A549 (cell line): Measurements from ENCODE around the gene ALAS1. TPM values are rescaled to one million over a fixed set of nuclear protein-coding genes. Genes with fewer than 3 reads are reported as not detected.

Experiments used
- ATAC-seq, 2 experiments: fragments of 200-7000 bp in 1 of 2; fragments of >200 bp in 1 of 2; cut with Nextera tagmentation in 1 of 2; cut with Tn5 transposase in 1 of 2; 3 replicates each; pipeline versions ENCODE4 v1.8.0 to v1.9.1; 2018 to 2020; ENCODE audit warnings: mild to moderate bottlenecking in 1 of 2, moderate library complexity in 1 of 2
- CTCF ChIA-PET: fragments of 300-600 bp; sonication (Branson Sonifier 250); formaldehyde crosslinking; extraction: SDS; loops from one replicate; lab custom pipeline; 2021; ENCODE audit warnings: antibody characterized with exemption, inconsistent platforms; lab: Yijun Ruan, JAX
- POLR2A ChIA-PET: fragments of 350-600 bp; formaldehyde crosslinking; extraction: SDS; loops from one replicate; lab custom pipeline; 2021; ENCODE audit warnings: antibody characterized with exemption, inconsistent platforms; lab: Yijun Ruan, JAX
- DNase-seq, 2 experiments: peaks; one replicate each; pipeline versions ENCODE4 v3.0.0 to v3.0.0-alpha.2; 2011 to 2016; ENCODE audit warnings: low read depth in 1 of 2, low spot score in 1 of 2
- FAIRE-seq: peaks from 2 replicates; lab custom pipeline; 2011; peaks lifted over from hg19 to GRCh38; lab: Jason Lieb, UNC
- H3K27ac ChIP-seq, 2 experiments: fragments of >200 bp; sonication (Bioruptor Twin); formaldehyde crosslinking; 3 replicates each; pipeline ENCODE4 v1.5.1; 2016 to 2017
- H3K4me1 ChIP-seq: fragments of >200 bp; sonication (Bioruptor Twin); formaldehyde crosslinking; 3 replicates; pipeline ENCODE4 v1.6.1; 2016
- H3K4me2 ChIP-seq: fragments of >200 bp; sonication (Bioruptor Twin); formaldehyde crosslinking; 3 replicates; pipeline ENCODE4 v1.6.1; 2016
- H3K4me3 ChIP-seq: fragments of >200 bp; sonication (Bioruptor Twin); formaldehyde crosslinking; 3 replicates; pipeline ENCODE4 v1.5.1; 2016
- H3K9me3 ChIP-seq: fragments of >200 bp; sonication (Bioruptor Twin); formaldehyde crosslinking; 3 replicates; pipeline ENCODE4 v1.6.1; 2016
- CBX8 ChIP-seq: fragments of 200-600 bp; sonication (generic); IDR thresholded peaks from 2 replicates; pipeline ENCODE4 v1.6.1; 2016
- CEBPB ChIP-seq, 2 experiments: fragments of >200 bp in 1 of 2; sonication (Bioruptor Twin) in 1 of 2; formaldehyde crosslinking in 1 of 2; IDR thresholded peaks; 2 replicates each; pipeline ENCODE4 v1.6.1; 2012 to 2016
- CHD2 ChIP-seq: fragments of 150-350 bp; IDR thresholded peaks from 2 replicates; pipeline ENCODE4 v1.6.1; 2014; ENCODE audit warnings: low read length; ENCODE audit not compliant: partially characterized antibody
- EHF ChIP-seq: fragments of 250-450 bp; sonication (Bioruptor Pico); IDR thresholded peaks from 2 replicates; pipeline ENCODE4 v1.5.0; 2020; ENCODE audit warnings: mild to moderate bottlenecking
- ESRRA ChIP-seq: fragments of 150-350 bp; IDR thresholded peaks from 2 replicates; pipeline ENCODE4 v1.6.1; 2014; ENCODE audit warnings: mild to moderate bottlenecking, low read length, borderline replicate concordance
- FOSB ChIP-seq: fragments of 250-450 bp; sonication (Bioruptor Pico); IDR thresholded peaks from 2 replicates; pipeline ENCODE4 v1.5.0; 2020; ENCODE audit warnings: mild to moderate bottlenecking, moderate library complexity
- FOXS1 ChIP-seq: fragments of 250-450 bp; sonication (Bioruptor Pico); IDR thresholded peaks from 2 replicates; pipeline ENCODE4 v1.5.0; 2020; ENCODE audit warnings: mild to moderate bottlenecking, moderate library complexity
- HOXA7 ChIP-seq: fragments of 250-450 bp; sonication (Bioruptor Pico); IDR thresholded peaks from 2 replicates; pipeline ENCODE4 v1.5.0; 2020; ENCODE audit warnings: mild to moderate bottlenecking, moderate library complexity
- HOXB13 ChIP-seq: fragments of 250-450 bp; sonication (Bioruptor Pico); IDR thresholded peaks from 2 replicates; pipeline ENCODE4 v1.5.0; 2020; ENCODE audit warnings: low read depth, mild to moderate bottlenecking, moderate library complexity
- KDM1A ChIP-seq: fragments of 200-600 bp; sonication (generic); IDR thresholded peaks from 2 replicates; pipeline ENCODE4 v1.6.1; 2016; ENCODE audit warnings: low read depth, mild to moderate bottlenecking
- MAFK ChIP-seq: fragments of 450-650 bp; IDR thresholded peaks from 2 replicates; pipeline ENCODE4 v1.6.1; 2014; ENCODE audit not compliant: partially characterized antibody
- NFE2L2 ChIP-seq: fragments of 150-350 bp; conservative IDR thresholded peaks from 2 replicates; pipeline ENCODE4 v1.6.1; 2014; ENCODE audit warnings: low read length
- NPAS2 ChIP-seq: fragments of 250-450 bp; sonication (Bioruptor Pico); IDR thresholded peaks from 2 replicates; pipeline ENCODE4 v1.8.0; 2022; ENCODE audit warnings: mild to moderate bottlenecking, moderate library complexity, borderline replicate concordance
- PBX3 ChIP-seq: IDR thresholded peaks from 2 replicates; pipeline ENCODE4 v1.6.1; 2012
- PHF8 ChIP-seq: fragments of 200-600 bp; sonication (generic); IDR thresholded peaks from 2 replicates; pipeline ENCODE4 v1.6.1; 2016; ENCODE audit warnings: low read depth, mild to moderate bottlenecking, antibody characterized with exemption, moderate library complexity, borderline replicate concordance
- RCOR1 ChIP-seq: fragments of 150-350 bp; IDR thresholded peaks from 2 replicates; pipeline ENCODE4 v1.6.1; 2014; ENCODE audit warnings: antibody characterized with exemption, low read length, low read depth
- RFX5 ChIP-seq: fragments of 450-650 bp; IDR thresholded peaks from 2 replicates; pipeline ENCODE4 v1.7.1; 2014; ENCODE audit warnings: antibody characterized with exemption, mild to moderate bottlenecking, moderate library complexity
- SREBF2 ChIP-seq: fragments of 450-650 bp; IDR thresholded peaks from 2 replicates; pipeline ENCODE4 v1.6.1; 2014; ENCODE audit warnings: mild to moderate bottlenecking, moderate library complexity
- TFCP2L1 ChIP-seq: fragments of 250-450 bp; sonication (Bioruptor Pico); IDR thresholded peaks from 2 replicates; pipeline ENCODE4 v1.5.0; 2021; ENCODE audit warnings: mild to moderate bottlenecking
- TP53 ChIP-seq: fragments of 250-450 bp; sonication (Bioruptor Pico); IDR thresholded peaks from 2 replicates; pipeline ENCODE4 v1.5.0; 2021; ENCODE audit warnings: mild to moderate bottlenecking, moderate library complexity
- ZC3H11A ChIP-seq: fragments of 450-650 bp; IDR thresholded peaks from 2 replicates; pipeline ENCODE4 v1.6.1; 2014; ENCODE audit warnings: antibody characterized with exemption, mild to moderate bottlenecking
- WGBS: methylation state at CpG from one replicate; pipeline ENCODE4 v1.1.6; 2017; ENCODE audit errors: missing lambda C conversion rate; 5-methylcytosine and 5-hydroxymethylcytosine counted together
- polyA plus RNA-seq, 4 experiments: library from polyadenylated mRNA; depleted of rRNA in 3 of 4; stranded (reverse); fragments of >200 nt; fragmentation: RNase III in 1 of 4; extraction: RNeasy Plus Mini Kit Qiagen cat#74134 plus additional on column Dnase treatment in 1 of 4; gene quantifications; 2 replicates in 3 of 4; 3 replicates in 1 of 4; pipeline ENCODE4 v1.2.3, GENCODE V29; 2011 to 2017

The ALAS1 gene
- polyA plus RNA-seq, 2 of the 4 experiments (the other 2 are of a cell fraction), result 56.8 to 63.7 TPM

DNA sequence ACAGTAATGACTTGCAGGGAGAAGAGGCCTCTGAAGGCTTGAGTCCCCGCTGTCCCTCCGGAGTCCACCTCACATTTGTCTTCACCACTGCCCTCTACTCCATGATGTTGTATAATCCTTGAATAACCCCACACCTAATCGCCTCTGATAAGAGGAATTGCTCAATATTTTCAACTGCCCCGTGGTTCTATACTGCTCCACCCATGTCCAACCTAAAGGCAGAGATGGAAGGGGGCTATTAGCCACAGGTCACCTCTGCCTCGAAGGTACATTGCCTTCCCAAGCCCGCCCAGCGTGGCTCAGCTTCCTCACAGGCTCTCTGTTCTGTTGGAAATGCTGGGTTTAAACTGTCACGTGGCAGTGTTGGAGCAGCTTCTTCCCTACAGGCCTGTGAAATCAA is 15.0 kb downstream of the ALAS1 start:
- WGBS, result 79% methylated on average over 8 of the region's 8 CpGs
- H3K27ac ChIP-seq, result no peak overlapping the region

DNA sequence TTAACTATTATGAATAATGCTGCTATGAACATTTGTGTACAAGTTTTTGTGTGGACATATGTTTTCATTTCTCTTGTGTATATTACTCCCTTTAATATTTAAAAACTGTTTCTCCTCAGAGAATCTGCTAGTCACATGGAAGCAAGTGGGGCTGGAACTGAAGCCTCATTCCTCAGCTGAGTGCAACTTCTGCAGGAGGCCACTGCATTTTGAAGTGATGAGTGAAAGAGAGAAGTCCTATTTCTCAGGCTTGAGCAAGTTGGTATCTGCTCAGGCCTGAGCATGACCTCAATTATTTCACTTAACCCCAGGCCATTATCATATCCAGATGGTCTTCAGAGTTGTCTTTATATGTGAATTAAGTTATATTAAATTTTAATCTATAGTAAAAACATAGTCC is 15.9 kb downstream of the ALAS1 start:
- Histone ChIP-seq H3K9me3 (no peaks in the 10 kb centered on the region), H3K4me1 (peaks cover 21% of the 10 kb centered on the region), H3K4me2 (no peak overlapping the region)
- CTCF ChIA-PET, result no interaction called here
- no peak for TF ChIP-seq EHF
- no peak for TF ChIP-seq TFCP2L1
- no peak for TF ChIP-seq NPAS2 (CRISPR knock-in tag)
- TF ChIP-seq RCOR1, result no peak
- no peak for TF ChIP-seq PHF8
- no peak for TF ChIP-seq ESRRA
- TF ChIP-seq, all 56 proteins: peak for 0
- no peak for ATAC-seq
- no peak overlapping the region for H3K4me3 ChIP-seq
- H3K27ac ChIP-seq, result no peak overlapping the region
- POLR2A ChIA-PET, result no interaction called here
- FAIRE-seq, result no peak
- DNase-seq, result no peak

More for the DNA sequence above, 15.0 kb downstream of the ALAS1 start:
- Histone ChIP-seq H3K4me3 (no peak overlapping the region), H3K4me1 (peaks cover 21% of the 10 kb centered on the region), H3K9me3 (no peaks in the 10 kb centered on the region), H3K4me2 (no peak overlapping the region)
- ChIA-PET CTCF (interaction anchor here (1.5 to 13.3 kb wide), 2 partner anchors 8 to 126 kb away, joined by 5 to 119 read pairs; partner anchors contain the start of gene TLR9), POLR2A (no interaction called here)
- ATAC-seq, result no peak
- no peak for TF ChIP-seq FOSB
- no peak for TF ChIP-seq NFE2L2
- TF ChIP-seq MAFK, result no peak
- TF ChIP-seq CHD2, result no peak
- DNase-seq, result no peak
- FAIRE-seq, result no peak

GRCh38 chr3:52215351-52215750 is 17.4 kb downstream of the ALAS1 start:
- ChIA-PET CTCF (interaction anchor here (1.1 to 1.7 kb wide), 2 partner anchors 10 to 15 kb away, joined by 4 to 9 read pairs; no protein-coding TSS in a partner anchor), POLR2A (no interaction called here)
- 94% methylated on average over 7 of the region's 7 CpGs for WGBS
- Histone ChIP-seq H3K4me2 (no peak overlapping the region), H3K27ac (no peak overlapping the region), H3K4me3 (no peak overlapping the region), H3K4me1 (peaks cover 16% of the 10 kb centered on the region), H3K9me3 (no peaks in the 10 kb centered on the region)
- no peak for DNase-seq
- no peak for FAIRE-seq
- no peak for ATAC-seq
- TF ChIP-seq HOXA7 (CRISPR knock-in tag) (no peak), CBX8 (no peak), PBX3 (no peak), SREBF2 (no peak), ZC3H11A (no peak), MAFK (no peak), EHF (no peak), NFE2L2 (no peak), RFX5 (no peak), CEBPB (IDR thresholded peaks at IDR 0.05) (no peak), RCOR1 (no peak), TP53 (CRISPR knock-in tag) (no peak), HOXB13 (CRISPR knock-in tag) (no peak), KDM1A (no peak), FOXS1 (CRISPR knock-in tag) (no peak)
